ENCODE data around the gene DNAH14. TPM values are rescaled to one million over a fixed set of nuclear protein-coding genes. Genes with fewer than 3 reads are reported as not detected.
A peak's percentile ranks its signal among the peaks of the same experiment; 100 is the strongest.
"Not testable (repeated sequence)": the region's sequence is repeated elsewhere in the genome, so short reads cannot be mapped to it uniquely, and the experiment has no call there.

Gene DNAH14
- total RNA-seq, 1 experiment from 2014 or later = 47.0 TPM

DNA sequence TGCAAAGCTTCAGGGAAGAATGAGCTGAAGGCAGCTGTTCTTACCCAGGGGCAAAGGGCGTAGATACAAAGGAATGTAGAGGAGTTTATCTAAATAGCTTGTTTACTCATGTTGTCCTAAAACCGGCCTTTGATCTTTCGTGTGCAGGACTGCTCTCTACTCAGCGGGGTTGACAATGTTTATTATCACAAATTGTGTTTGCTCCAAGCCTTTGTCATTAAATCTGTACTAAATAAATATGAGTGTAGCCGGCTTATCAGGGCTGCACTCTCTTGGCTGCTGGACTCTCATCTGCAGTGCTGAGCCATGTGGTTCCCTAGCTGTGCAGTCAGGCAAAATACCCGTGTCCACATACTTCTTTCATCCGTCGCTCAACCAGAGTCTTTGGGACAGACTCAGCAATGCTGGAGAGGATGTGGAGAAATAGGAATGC lies 299.4 kb downstream of the DNAH14 start:
- BruUV-seq (replicated peaks) = no TSS peak
- no peak for TF ChIP-seq SIN3A (IDR thresholded peaks at IDR 0.05; ENCODE audit: borderline replicate concordance, insufficient read depth, low read depth, low read length)
- TF ChIP-seq TCF7L2 (IDR thresholded peaks at IDR 0.05; ENCODE audit: low read depth, low read length) = peak; percentile 97
- Histone ChIP-seq H3K9me3 (ENCODE audit: control insufficient read depth, insufficient read depth, low read depth, low read length) (no peaks in the 10 kb centered on the region), H3K27me3 (ENCODE audit: control insufficient read depth, insufficient read depth, low read length) (no peaks in the 10 kb centered on the region), H3K36me3 (ENCODE audit: control insufficient read depth, insufficient read depth, low read length) (no peaks in the 10 kb centered on the region), H3K27ac (ENCODE audit: low read length) (no peak overlapping the region), H3K4me3 (ENCODE audit: low read depth in 2 of 2, low read length in 2 of 2) (no peak overlapping the region), H3K4me1 (ENCODE audit: control insufficient read depth, insufficient read depth, low read length) (peaks cover 3% of the 10 kb centered on the region; the same call in 1 of the 2 replicates)
- CTCF ChIA-PET = no interaction called here
- intact Hi-C loops (cut with micrococcal nuclease; ENCODE audit: unreplicated experiment) (no loop called here), in situ Hi-C loops (cut with HindIII; ENCODE audit: low pct_unique_long_range_greater_than_20kb, low sequenced_read_pairs) (no loop called here)
- DNase-seq (ENCODE audit: low read depth, low spot score) (no peak), ATAC-seq (peak; percentile 81)
- POLR2A ChIA-PET = no interaction called here

- intact Hi-C loops (cut with micrococcal nuclease; ENCODE audit: unreplicated experiment); H3K4me3 ChIP-seq (ENCODE audit: low read depth in 2 of 2, low read length in 2 of 2); H3K4me1 ChIP-seq (ENCODE audit: control insufficient read depth, insufficient read depth, low read length); H3K36me3 ChIP-seq (ENCODE audit: control insufficient read depth, insufficient read depth, low read length); POLR2A ChIA-PET; DNase-seq (ENCODE audit: low read depth, low spot score); in situ Hi-C loops (cut with HindIII; ENCODE audit: low pct_unique_long_range_greater_than_20kb, low sequenced_read_pairs); BruUV-seq (replicated peaks); CTCF ChIA-PET; H3K27me3 ChIP-seq (ENCODE audit: control insufficient read depth, insufficient read depth, low read length); H3K9me3 ChIP-seq (ENCODE audit: control insufficient read depth, insufficient read depth, low read depth, low read length); ATAC-seq; H3K27ac ChIP-seq (ENCODE audit: low read length): not testable (repeated sequence)
Observed at GRCh38 chr1:225229429-225229828, 300.0 kb downstream of the DNAH14 start.

GRCh38 chr1:225230483-225230882 lies 301.0 kb downstream of the DNAH14 start:
- in situ Hi-C loops (cut with HindIII; ENCODE audit: low pct_unique_long_range_greater_than_20kb, low sequenced_read_pairs) = no loop called here
- ChIA-PET POLR2A (no interaction called here), CTCF (no interaction called here)
- H3K9me3 ChIP-seq (ENCODE audit: control insufficient read depth, insufficient read depth, low read depth, low read length) = no peaks in the 10 kb centered on the region
- DNase-seq (ENCODE audit: low read depth, low spot score) (no peak), ATAC-seq (no peak)
- H3K4me1 ChIP-seq (ENCODE audit: control insufficient read depth, insufficient read depth, low read length) = peaks cover 3% of the 10 kb centered on the region; the same call in 1 of the 2 replicates
- no peak for TF ChIP-seq TCF7L2 (IDR thresholded peaks at IDR 0.05; ENCODE audit: low read depth, low read length)
- H3K27me3 ChIP-seq (ENCODE audit: control insufficient read depth, insufficient read depth, low read length) = no peaks in the 10 kb centered on the region
- H3K36me3 ChIP-seq (ENCODE audit: control insufficient read depth, insufficient read depth, low read length) = no peaks in the 10 kb centered on the region
- H3K27ac ChIP-seq (ENCODE audit: low read length) = no peak overlapping the region
- BruUV-seq (replicated peaks) = no TSS peak
- intact Hi-C loops (cut with micrococcal nuclease; ENCODE audit: unreplicated experiment) = no loop called here
- H3K4me3 ChIP-seq (ENCODE audit: low read depth in 2 of 2, low read length in 2 of 2) = no peak overlapping the region

- in situ Hi-C loops (cut with HindIII; ENCODE audit: low pct_unique_long_range_greater_than_20kb, low sequenced_read_pairs); ATAC-seq; POLR2A ChIA-PET; H3K36me3 ChIP-seq (ENCODE audit: control insufficient read depth, insufficient read depth, low read length); H3K4me3 ChIP-seq (ENCODE audit: low read depth in 2 of 2, low read length in 2 of 2); CTCF ChIA-PET; H3K4me1 ChIP-seq (ENCODE audit: control insufficient read depth, insufficient read depth, low read length); DNase-seq (ENCODE audit: low read depth, low spot score); H3K27me3 ChIP-seq (ENCODE audit: control insufficient read depth, insufficient read depth, low read length); BruUV-seq (replicated peaks); H3K9me3 ChIP-seq (ENCODE audit: control insufficient read depth, insufficient read depth, low read depth, low read length); intact Hi-C loops (cut with micrococcal nuclease; ENCODE audit: unreplicated experiment); H3K27ac ChIP-seq (ENCODE audit: low read length): not testable (repeated sequence)
Observed at GRCh38 chr1:225232930-225233329, 303.5 kb downstream of the DNAH14 start.

DNA sequence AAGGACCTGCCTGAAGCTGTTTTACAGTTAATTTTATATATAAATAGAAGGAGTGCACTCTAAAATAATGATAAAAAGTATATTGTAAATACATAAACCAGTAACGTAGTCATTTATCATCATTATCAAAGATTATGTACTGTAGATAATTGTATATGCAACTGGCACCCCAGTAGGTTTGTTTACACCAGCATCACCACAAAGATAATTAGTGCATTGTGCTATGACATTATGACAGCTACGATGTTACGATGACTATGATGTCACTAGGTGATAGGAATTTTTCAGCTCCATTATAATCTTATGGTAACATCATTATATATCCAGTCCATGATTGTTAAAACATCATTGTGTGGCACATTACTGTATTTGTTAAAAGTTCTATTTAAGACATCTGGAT lies 313.1 kb downstream of the DNAH14 start:
- ChIA-PET POLR2A (no interaction called here), CTCF (no interaction called here)
- no peaks in the 10 kb centered on the region for H3K4me1 ChIP-seq (ENCODE audit: control insufficient read depth, insufficient read depth, low read length)

More for the DNA sequence above, 313.1 kb downstream of the DNAH14 start:
- DNase-seq (ENCODE audit: low read depth, low spot score) (no peak), ATAC-seq (no peak)
- intact Hi-C loops (cut with micrococcal nuclease; ENCODE audit: unreplicated experiment) (no loop called here), in situ Hi-C loops (cut with HindIII; ENCODE audit: low pct_unique_long_range_greater_than_20kb, low sequenced_read_pairs) (no loop called here)
- Histone ChIP-seq H3K27me3 (ENCODE audit: control insufficient read depth, insufficient read depth, low read length) (no peaks in the 10 kb centered on the region), H3K36me3 (ENCODE audit: control insufficient read depth, insufficient read depth, low read length) (no peaks in the 10 kb centered on the region), H3K4me3 (ENCODE audit: low read depth in 2 of 2, low read length in 2 of 2) (no peak overlapping the region), H3K9me3 (ENCODE audit: control insufficient read depth, insufficient read depth, low read depth, low read length) (no peaks in the 10 kb centered on the region), H3K27ac (ENCODE audit: low read length) (no peak overlapping the region)
- BruUV-seq (replicated peaks) = no TSS peak
- TF ChIP-seq, protein P1, sequence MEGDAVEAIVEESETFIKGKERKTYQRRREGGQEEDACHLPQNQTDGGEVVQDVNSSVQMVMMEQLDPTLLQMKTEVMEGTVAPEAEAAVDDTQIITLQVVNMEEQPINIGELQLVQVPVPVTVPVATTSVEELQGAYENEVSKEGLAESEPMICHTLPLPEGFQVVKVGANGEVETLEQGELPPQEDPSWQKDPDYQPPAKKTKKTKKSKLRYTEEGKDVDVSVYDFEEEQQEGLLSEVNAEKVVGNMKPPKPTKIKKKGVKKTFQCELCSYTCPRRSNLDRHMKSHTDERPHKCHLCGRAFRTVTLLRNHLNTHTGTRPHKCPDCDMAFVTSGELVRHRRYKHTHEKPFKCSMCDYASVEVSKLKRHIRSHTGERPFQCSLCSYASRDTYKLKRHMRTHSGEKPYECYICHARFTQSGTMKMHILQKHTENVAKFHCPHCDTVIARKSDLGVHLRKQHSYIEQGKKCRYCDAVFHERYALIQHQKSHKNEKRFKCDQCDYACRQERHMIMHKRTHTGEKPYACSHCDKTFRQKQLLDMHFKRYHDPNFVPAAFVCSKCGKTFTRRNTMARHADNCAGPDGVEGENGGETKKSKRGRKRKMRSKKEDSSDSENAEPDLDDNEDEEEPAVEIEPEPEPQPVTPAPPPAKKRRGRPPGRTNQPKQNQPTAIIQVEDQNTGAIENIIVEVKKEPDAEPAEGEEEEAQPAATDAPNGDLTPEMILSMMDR (IDR thresholded peaks at IDR 0.05) = no peak
- TF ChIP-seq POLR2AphosphoS5 (IDR thresholded peaks at IDR 0.05; ENCODE audit: low read depth, low read length) (no peak), SIN3A (IDR thresholded peaks at IDR 0.05; ENCODE audit: borderline replicate concordance, insufficient read depth, low read depth, low read length) (no peak), TCF7L2 (IDR thresholded peaks at IDR 0.05; ENCODE audit: low read depth, low read length) (no peak)
- TF ChIP-seq, protein P2, sequence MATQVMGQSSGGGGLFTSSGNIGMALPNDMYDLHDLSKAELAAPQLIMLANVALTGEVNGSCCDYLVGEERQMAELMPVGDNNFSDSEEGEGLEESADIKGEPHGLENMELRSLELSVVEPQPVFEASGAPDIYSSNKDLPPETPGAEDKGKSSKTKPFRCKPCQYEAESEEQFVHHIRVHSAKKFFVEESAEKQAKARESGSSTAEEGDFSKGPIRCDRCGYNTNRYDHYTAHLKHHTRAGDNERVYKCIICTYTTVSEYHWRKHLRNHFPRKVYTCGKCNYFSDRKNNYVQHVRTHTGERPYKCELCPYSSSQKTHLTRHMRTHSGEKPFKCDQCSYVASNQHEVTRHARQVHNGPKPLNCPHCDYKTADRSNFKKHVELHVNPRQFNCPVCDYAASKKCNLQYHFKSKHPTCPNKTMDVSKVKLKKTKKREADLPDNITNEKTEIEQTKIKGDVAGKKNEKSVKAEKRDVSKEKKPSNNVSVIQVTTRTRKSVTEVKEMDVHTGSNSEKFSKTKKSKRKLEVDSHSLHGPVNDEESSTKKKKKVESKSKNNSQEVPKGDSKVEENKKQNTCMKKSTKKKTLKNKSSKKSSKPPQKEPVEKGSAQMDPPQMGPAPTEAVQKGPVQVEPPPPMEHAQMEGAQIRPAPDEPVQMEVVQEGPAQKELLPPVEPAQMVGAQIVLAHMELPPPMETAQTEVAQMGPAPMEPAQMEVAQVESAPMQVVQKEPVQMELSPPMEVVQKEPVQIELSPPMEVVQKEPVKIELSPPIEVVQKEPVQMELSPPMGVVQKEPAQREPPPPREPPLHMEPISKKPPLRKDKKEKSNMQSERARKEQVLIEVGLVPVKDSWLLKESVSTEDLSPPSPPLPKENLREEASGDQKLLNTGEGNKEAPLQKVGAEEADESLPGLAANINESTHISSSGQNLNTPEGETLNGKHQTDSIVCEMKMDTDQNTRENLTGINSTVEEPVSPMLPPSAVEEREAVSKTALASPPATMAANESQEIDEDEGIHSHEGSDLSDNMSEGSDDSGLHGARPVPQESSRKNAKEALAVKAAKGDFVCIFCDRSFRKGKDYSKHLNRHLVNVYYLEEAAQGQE (IDR thresholded peaks at IDR 0.05; ENCODE audit: insufficient read depth in 1 of 2, low read depth in 2 of 2, low read length in 1 of 2) = no peak

Data from Panc1 (cell line).